GM12878 (cell line): ENCODE results near the gene ARHGEF37. TPM values are rescaled to one million over a fixed set of nuclear protein-coding genes. Genes with fewer than 3 reads are reported as not detected.

ENCODE experiments used
- ATAC-seq: fragments of 200-7000 bp; cut with Tn5 transposase; 3 replicates; pipeline ENCODE4 v1.9.1; 2020; ENCODE audit warnings: mild to moderate bottlenecking, moderate library complexity
- BruUV-seq: library from RNA; stranded (reverse); fragments of 400-500 nt; replicated peaks from 2 replicates; lab custom pipeline; 2021; lab: Mats Ljungman, UMichigan
- CTCF ChIA-PET: fragments of 300-600 bp; sonication (Branson Sonifier 250); formaldehyde crosslinking; extraction: SDS; loops from one replicate; lab custom pipeline; 2021; ENCODE audit warnings: inconsistent platforms; lab: Yijun Ruan, JAX
- POLR2A ChIA-PET: fragments of 350-600 bp; formaldehyde crosslinking; extraction: SDS; loops from one replicate; lab custom pipeline; 2021; ENCODE audit warnings: inconsistent platforms; lab: Charles Lee
- RAD21 ChIA-PET: fragments of 300-600 bp; sonication (Branson Sonifier 250); formaldehyde crosslinking; loops from one replicate; lab custom pipeline; 2023; ENCODE audit warnings: antibody characterized with exemption; ENCODE audit not compliant: unreplicated experiment; lab: Charles Lee
- SMC1A ChIA-PET: fragments of 300-600 bp; sonication (Branson Sonifier 250); formaldehyde crosslinking; loops from one replicate; lab custom pipeline; 2023; ENCODE audit not compliant: unreplicated experiment, uncharacterized antibody; lab: Charles Lee
- DNase-seq: peaks from one replicate; pipeline ENCODE4 v3.0.0-alpha.2; 2011; ENCODE audit warnings: low read depth, low spot score
- FAIRE-seq: peaks from 3 replicates; lab custom pipeline; 2011; peaks lifted over from hg19 to GRCh38; lab: Jason Lieb, UNC
- H2AFZ ChIP-seq: 2 replicates; pipeline ENCODE4 v1.6.0; 2011; ENCODE audit warnings: low read depth, low read length, control low read depth; ENCODE audit not compliant: control insufficient read depth
- H3K27ac ChIP-seq: 2 replicates; pipeline ENCODE4 v1.5.1; 2011; ENCODE audit warnings: control low read depth; ENCODE audit not compliant: control insufficient read depth, insufficient read depth
- H3K27me3 ChIP-seq, 2 experiments: replicated peaks in 1 of 2; 2 replicates each; pipeline versions ENCODE4 v1.6.0 to v1.6.1; 2011; ENCODE audit warnings: low read length in 1 of 2; ENCODE audit not compliant: control insufficient read depth in 2 of 2, insufficient read depth in 2 of 2
- H3K36me3 ChIP-seq, 2 experiments: 2 replicates each; pipeline ENCODE4 v1.5.1; 2011; ENCODE audit warnings: low read length in 1 of 2; ENCODE audit not compliant: control insufficient read depth in 2 of 2, insufficient read depth in 2 of 2
- H3K4me1 ChIP-seq: 2 replicates; pipeline ENCODE4 v1.6.1; 2011; ENCODE audit warnings: mild to moderate bottlenecking, low read length, moderate library complexity, mixed read lengths; ENCODE audit not compliant: control insufficient read depth, insufficient read depth
- H3K4me2 ChIP-seq: 2 replicates; pipeline ENCODE4 v1.6.0; 2011; ENCODE audit warnings: control low read depth; ENCODE audit not compliant: control insufficient read depth, insufficient read depth
- H3K4me3 ChIP-seq: fragments of 200-600 bp; sonication (generic); 2 replicates; pipeline ENCODE4 v1.5.1; 2016
- H3K79me2 ChIP-seq: 2 replicates; pipeline ENCODE4 v1.6.0; 2011; ENCODE audit warnings: low read length; ENCODE audit not compliant: control insufficient read depth, insufficient read depth
- H3K9ac ChIP-seq: 2 replicates; pipeline ENCODE4 v1.8.0; 2011; ENCODE audit warnings: low read length, control low read depth, mixed read lengths; ENCODE audit not compliant: control insufficient read depth, insufficient read depth
- H3K9me3 ChIP-seq: replicated peaks from 3 replicates; pipeline ENCODE4 v1.5.1; 2011; ENCODE audit warnings: mild to moderate bottlenecking, low read length; ENCODE audit not compliant: control insufficient read depth, insufficient read depth
- H4K20me1 ChIP-seq: 2 replicates; pipeline ENCODE4 v1.6.0; 2011; ENCODE audit not compliant: control insufficient read depth, insufficient read depth
- HDGF ChIP-seq: fragments of 450-650 bp; IDR thresholded peaks from 2 replicates; pipeline ENCODE4 v1.6.1; 2016; ENCODE audit warnings: antibody characterized with exemption
- SIX5 ChIP-seq: IDR thresholded peaks from 2 replicates; pipeline ENCODE4 v1.6.1; 2011; ENCODE audit warnings: mild to moderate bottlenecking, low read depth, low read length, moderate library complexity; ENCODE audit not compliant: severe bottlenecking
- TCF12 ChIP-seq: IDR thresholded peaks from 2 replicates; pipeline ENCODE4 v1.6.1; 2011; ENCODE audit warnings: low read depth, mild to moderate bottlenecking, low read length
- ZBED1 ChIP-seq: IDR thresholded peaks from 2 replicates; pipeline ENCODE4 v1.6.1; 2016; ENCODE audit warnings: borderline replicate concordance
- ZNF24 ChIP-seq: fragments of 450-650 bp; IDR thresholded peaks from 2 replicates; pipeline ENCODE4 v1.6.1; 2017; ENCODE audit warnings: antibody characterized with exemption, mild to moderate bottlenecking
- WGBS: methylation state at CpG from one replicate; pipeline ENCODE4 v1.1.6; 2016; ENCODE audit warnings: low lambda C conversion rate; ENCODE audit not compliant: insufficient replicate concordance, insufficient coverage; ENCODE audit errors: missing lambda C conversion rate; 5-methylcytosine and 5-hydroxymethylcytosine counted together
- in situ Hi-C: fragments of 300-500 bp; cut with MboI; formaldehyde crosslinking; loops from 9 replicates; pipeline ENCODE4 v1.14.3; 2018; ENCODE audit warnings: mixed read lengths
- intact Hi-C: fragments of 100-400 bp; cut with micrococcal nuclease; formaldehyde crosslinking; loops from one replicate; pipeline ENCODE4 v1.14.2; 2022; ENCODE audit not compliant: unreplicated experiment
- polyA plus RNA-seq, 11 experiments: library from polyadenylated mRNA; depleted of rRNA in 4 of 11; unstranded in 6 of 11; stranded (reverse) in 5 of 11; fragments of >200 nt; fragmentation: Nextera tagmentation in 4 of 11; fragmentation: Illumina TruSeq in 1 of 11; extraction: Ambion mirVana in 4 of 11; extraction: Trizol in 1 of 11; gene quantifications; 1 replicate in 1 of 11; 2 replicates in 10 of 11; pipeline versions ENCODE4 v1.2.1 to v1.2.3, GENCODE V29; 2011 to 2016; ENCODE audit warnings: inconsistent platforms in 2 of 11, missing spikeins in 2 of 11, low read depth in 1 of 11
- total RNA-seq, 4 experiments: library from RNA; depleted of rRNA in 3 of 4; stranded (reverse); fragments of >200 nt in 3 of 4; fragmentation: Illumina TruSeq in 1 of 4; extraction: Trizol in 1 of 4; gene quantifications; 2 replicates each; pipeline versions ENCODE4 v1.2.1 to v1.2.3, GENCODE V29; 2013 to 2021

ARHGEF37 gene
- total and polyA plus RNA-seq, 10 of the 15 experiments (the other 5 are each of a cell fraction or from before 2014, with no cell fraction given) = 0.16 to 1.1 (median 0.63) TPM

- H3K27me3 ChIP-seq = no peaks in the 10 kb centered on the region
- H3K4me3 ChIP-seq = no peak overlapping the region
- H3K36me3 ChIP-seq = no peaks in the 10 kb centered on the region
- no peaks in the 10 kb centered on the region for H3K9me3 ChIP-seq
- POLR2A ChIA-PET = interaction anchor here (0.9 kb wide), 1 partner anchor 72 kb away, joined by 3 read pairs; no protein-coding TSS in a partner anchor
- BruUV-seq = no TSS peak
- intact Hi-C loops = no loop called here
- WGBS = 90% methylated on average over 3 of the region's 3 CpGs
- H3K79me2 ChIP-seq = no peaks in the 10 kb centered on the region
- H3K4me1 ChIP-seq = peaks cover 17% of the 10 kb centered on the region
- FAIRE-seq (no peak), DNase-seq (no peak), ATAC-seq (no peak)
- TF ChIP-seq ZBED1 (no peak), SIX5 (no peak), ZNF24 (no peak), TCF12 (no peak)
- H3K9ac ChIP-seq = no peak overlapping the region
- in situ Hi-C loops = no loop called here
- CTCF ChIA-PET = interaction anchor here (0.5 to 2.5 kb wide), 9 partner anchors 11 to 232 kb away, joined by 3 to 6 read pairs (median 3); no protein-coding TSS in a partner anchor
- RAD21 ChIA-PET = interaction anchor here (1.1 kb wide), 1 partner anchor 56 kb away, joined by 4 read pairs; no protein-coding TSS in a partner anchor
- H4K20me1 ChIP-seq = no peaks in the 10 kb centered on the region
- no peak overlapping the region for H3K4me2 ChIP-seq
- H2AFZ ChIP-seq = no peak overlapping the region
- no peak overlapping the region for H3K27ac ChIP-seq
- SMC1A ChIA-PET = interaction anchor here (0.7 to 2.8 kb wide), 4 partner anchors 21 to 208 kb away, joined by 3 to 6 read pairs (median 4); no protein-coding TSS in a partner anchor
Measured at GRCh38 chr5:149622466-149622865, 41.2 kb downstream of the ARHGEF37 start.

DNA sequence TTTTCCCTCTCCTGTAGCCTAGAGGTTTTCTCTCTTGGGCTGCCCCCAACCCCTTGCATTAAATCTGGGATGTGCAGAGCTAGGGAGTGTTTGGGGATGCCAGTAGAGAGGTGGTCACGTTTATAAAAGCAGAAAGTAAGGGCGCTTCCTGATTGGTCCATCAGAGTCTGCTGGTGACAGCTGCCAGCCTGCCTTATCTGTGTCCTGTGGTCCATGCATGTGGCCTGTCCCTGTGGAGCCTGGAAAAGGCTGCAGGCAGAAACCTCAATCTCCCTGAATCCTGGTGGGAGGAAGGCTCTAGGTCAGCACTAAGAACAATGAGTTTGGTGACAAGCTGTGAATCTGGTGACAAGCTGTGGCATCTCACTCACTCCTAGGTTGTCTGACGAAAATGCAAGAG, 42.2 kb downstream of the ARHGEF37 start:
- POLR2A ChIA-PET = no interaction called here
- CTCF ChIA-PET = interaction anchor here (0.6 to 2.5 kb wide), 8 partner anchors 10 to 229 kb away, joined by 3 to 6 read pairs (median 4); no protein-coding TSS in a partner anchor
- Histone ChIP-seq H3K4me1 (peaks cover 7% of the 10 kb centered on the region), H3K36me3 (no peaks in the 10 kb centered on the region), H3K79me2 (no peaks in the 10 kb centered on the region), H3K27me3 (no peaks in the 10 kb centered on the region), H2AFZ (no peak overlapping the region), H4K20me1 (no peaks in the 10 kb centered on the region), H3K9ac (no peak overlapping the region), H3K4me2 (no peak overlapping the region), H3K9me3 (no peaks in the 10 kb centered on the region), H3K27ac (no peak overlapping the region), H3K4me3 (no peak overlapping the region)
- no TSS peak for BruUV-seq
- in situ Hi-C loops (no loop called here), intact Hi-C loops (no loop called here)
- FAIRE-seq (no peak), ATAC-seq (no peak), DNase-seq (no peak)
- TF ChIP-seq HDGF = no peak
- 55% methylated on average over 3 of the region's 3 CpGs for WGBS
- RAD21 ChIA-PET = interaction anchor here (1.4 kb wide), 1 partner anchor 207 kb away, joined by 4 read pairs; no protein-coding TSS in a partner anchor
- SMC1A ChIA-PET = interaction anchor here (1.1 kb wide), 1 partner anchor 367 kb away, joined by 3 read pairs; no protein-coding TSS in a partner anchor
